IMR-90 (cell line): ENCODE results near the gene LY86. TPM values are rescaled to one million over a fixed set of nuclear protein-coding genes. Genes with fewer than 3 reads are reported as not detected.

ENCODE experiments used
- ATAC-seq: fragments of 200-7000 bp; cut with Tn5 transposase; 2 replicates; pipeline ENCODE4 v1.9.1; 2020; ENCODE audit warnings: low read depth, mild to moderate bottlenecking, moderate library complexity
- BruUV-seq: library from RNA; stranded (reverse); fragments of 400-500 nt; replicated peaks from 2 replicates; lab custom pipeline; 2021; lab: Mats Ljungman, UMichigan
- CTCF ChIA-PET: fragments of 300-600 bp; formaldehyde crosslinking; extraction: SDS; loops from one replicate; lab custom pipeline; 2021; ENCODE audit warnings: antibody characterized with exemption; lab: Yijun Ruan, JAX
- POLR2A ChIA-PET: fragments of 300-600 bp; sonication (Branson Sonifier 250); formaldehyde crosslinking; loops from one replicate; lab custom pipeline; 2022; ENCODE audit warnings: antibody characterized with exemption; ENCODE audit not compliant: unreplicated experiment; lab: Charles Lee
- DNase-seq: peaks from one replicate; pipeline ENCODE4 v3.0.0; 2013
- H2AFZ ChIP-seq: replicated peaks from 2 replicates; pipeline ENCODE3; 2013; ENCODE audit warnings: low read length, mild to moderate bottlenecking; ENCODE audit not compliant: poor library complexity
- H2AK5ac ChIP-seq: 2 replicates; pipeline ENCODE4 v1.6.1; 2013; ENCODE audit warnings: low read depth, low read length, inconsistent platforms
- H2AK9ac ChIP-seq: replicated peaks from 2 replicates; pipeline ENCODE3; 2013; ENCODE audit warnings: mild to moderate bottlenecking, low read depth, low read length, moderate library complexity; ENCODE audit not compliant: poor library complexity
- H2BK120ac ChIP-seq: 2 replicates; pipeline ENCODE4 v1.6.1; 2013; ENCODE audit warnings: low read depth, low read length, inconsistent platforms
- H2BK15ac ChIP-seq: 3 replicates; pipeline ENCODE4 v1.6.1; 2013; ENCODE audit warnings: low read depth, low read length, inconsistent platforms
- H2BK20ac ChIP-seq: 2 replicates; pipeline ENCODE4 v1.6.1; 2013; ENCODE audit warnings: low read depth, mild to moderate bottlenecking, inconsistent platforms, low read length, moderate library complexity
- H2BK5ac ChIP-seq: 2 replicates; pipeline ENCODE4 v1.6.1; 2013; ENCODE audit warnings: mild to moderate bottlenecking, low read depth, low read length, inconsistent platforms; ENCODE audit not compliant: poor library complexity, severe bottlenecking
- H3K14ac ChIP-seq: replicated peaks from 2 replicates; pipeline ENCODE4 v1.6.1; 2013; ENCODE audit warnings: low read depth, low read length, inconsistent platforms
- H3K18ac ChIP-seq: 2 replicates; pipeline ENCODE4 v1.6.1; 2013; ENCODE audit warnings: low read depth, low read length, control low read depth
- H3K23ac ChIP-seq: 2 replicates; pipeline ENCODE4 v1.6.1; 2013; ENCODE audit warnings: low read depth, low read length, inconsistent platforms
- H3K27ac ChIP-seq: 2 replicates; pipeline ENCODE4 v1.5.1; 2013; ENCODE audit warnings: mild to moderate bottlenecking, control low read depth, low read length; ENCODE audit not compliant: insufficient read depth
- H3K27me3 ChIP-seq: 2 replicates; pipeline ENCODE4 v1.6.1; 2013; ENCODE audit warnings: low read length; ENCODE audit not compliant: control insufficient read depth, insufficient read depth
- H3K36me3 ChIP-seq: 2 replicates; pipeline ENCODE4 v1.6.1; 2013; ENCODE audit warnings: low read length, mixed read lengths; ENCODE audit not compliant: control insufficient read depth, insufficient read depth
- H3K4ac ChIP-seq: 2 replicates; pipeline ENCODE4 v1.6.1; 2013; ENCODE audit warnings: low read depth, low read length, inconsistent platforms
- H3K4me1 ChIP-seq: 2 replicates; pipeline ENCODE4 v1.6.1; 2013; ENCODE audit warnings: low read length, mixed read lengths; ENCODE audit not compliant: control insufficient read depth, insufficient read depth
- H3K4me2 ChIP-seq: 2 replicates; pipeline ENCODE4 v1.6.1; 2013; ENCODE audit warnings: low read depth, mild to moderate bottlenecking, control low read depth, low read length, moderate library complexity
- H3K4me3 ChIP-seq: 2 replicates; pipeline ENCODE4 v1.5.1; 2013; ENCODE audit warnings: low read depth, mild to moderate bottlenecking, control low read depth, low read length, moderate library complexity; ENCODE audit not compliant: insufficient read depth
- H3K56ac ChIP-seq: 2 replicates; pipeline ENCODE4 v1.6.1; 2013; ENCODE audit warnings: low read length, inconsistent platforms; ENCODE audit not compliant: insufficient read depth; ENCODE audit errors: extremely low read depth
- H3K79me1 ChIP-seq, 2 experiments: 2 replicates each; pipeline ENCODE4 v1.6.1; 2013; ENCODE audit warnings: low read length in 2 of 2, inconsistent platforms in 1 of 2, low read depth in 1 of 2
- H3K9ac ChIP-seq: 2 replicates; pipeline ENCODE4 v1.6.1; 2013; ENCODE audit warnings: low read depth, low read length, control low read depth
- H3K9me1 ChIP-seq: 2 replicates; pipeline ENCODE4 v1.6.1; 2013; ENCODE audit warnings: low read length, inconsistent platforms; ENCODE audit not compliant: insufficient read depth
- H3K9me3 ChIP-seq: 2 replicates; pipeline ENCODE4 v1.6.1; 2013; ENCODE audit warnings: low read length; ENCODE audit not compliant: control insufficient read depth, insufficient read depth
- H4K20me1 ChIP-seq: 2 replicates; pipeline ENCODE4 v1.6.1; 2013; ENCODE audit warnings: low read length, inconsistent platforms; ENCODE audit not compliant: insufficient read depth
- H4K5ac ChIP-seq: 2 replicates; pipeline ENCODE4 v1.6.1; 2013; ENCODE audit warnings: mild to moderate bottlenecking, low read depth, low read length, control low read depth
- H4K8ac ChIP-seq, 2 experiments: 2 replicates each; pipeline ENCODE4 v1.6.1; 2013; ENCODE audit warnings: low read depth in 2 of 2, low read length in 2 of 2, control low read depth in 1 of 2, inconsistent platforms in 1 of 2
- H4K91ac ChIP-seq: 2 replicates; pipeline ENCODE4 v1.6.1; 2013; ENCODE audit warnings: low read depth, low read length, inconsistent platforms; ENCODE audit not compliant: insufficient read depth
- BHLHE40 ChIP-seq: fragments of 150-350 bp; IDR thresholded peaks from 2 replicates; pipeline ENCODE4 v1.6.1; 2016; ENCODE audit warnings: mild to moderate bottlenecking, low read depth, low read length
- CEBPB ChIP-seq: IDR thresholded peaks from 2 replicates; pipeline ENCODE4 v1.6.1; 2012; ENCODE audit warnings: low read depth, low read length, improper control_type of control experiment
- CHD1 ChIP-seq: IDR thresholded peaks from 2 replicates; pipeline ENCODE4 v1.6.1; 2012; ENCODE audit warnings: low read depth, low read length, improper control_type of control experiment
- MAZ ChIP-seq: IDR thresholded peaks from 2 replicates; pipeline ENCODE4 v1.6.1; 2012; ENCODE audit warnings: low read depth, mild to moderate bottlenecking, low read length, improper control_type of control experiment, moderate library complexity, borderline replicate concordance
- POLR2A ChIP-seq: IDR thresholded peaks from 2 replicates; pipeline ENCODE4 v1.6.1; 2012; ENCODE audit warnings: mild to moderate bottlenecking, low read depth, low read length
- RCOR1 ChIP-seq: IDR thresholded peaks from 2 replicates; pipeline ENCODE4 v1.6.1; 2012; ENCODE audit warnings: mild to moderate bottlenecking, low read length, improper control_type of control experiment; ENCODE audit not compliant: insufficient replicate concordance
- RFX5 ChIP-seq: IDR thresholded peaks from 2 replicates; pipeline ENCODE4 v1.8.0; 2012; ENCODE audit warnings: low read depth, mild to moderate bottlenecking, low read length, moderate library complexity
- SMC3 ChIP-seq: fragments of 150-350 bp; IDR thresholded peaks from 2 replicates; pipeline ENCODE4 v1.6.1; 2016; ENCODE audit warnings: low read depth, mild to moderate bottlenecking, antibody characterized with exemption, low read length, moderate library complexity
- WGBS, 2 experiments: methylation state at CpG; one replicate each; pipeline versions ENCODE4 v1.1.5 to v1.1.7; 2013; ENCODE audit warnings: missing lambda C conversion rate in 2 of 2; ENCODE audit not compliant: insufficient read length in 1 of 2; ENCODE audit errors: extremely low coverage in 2 of 2; 5-methylcytosine and 5-hydroxymethylcytosine counted together
- dilution Hi-C: fragments of 300-500 bp; cut with HindIII; formaldehyde crosslinking; loops from one replicate; pipeline ENCODE4 v1.14.3; 2018; ENCODE audit warnings: low sequenced_read_pairs; ENCODE audit not compliant: unreplicated experiment
- in situ Hi-C: fragments of 300-500 bp; cut with MboI; formaldehyde crosslinking; loops from 3 replicates; pipeline ENCODE4 v1.14.3; 2019; ENCODE audit warnings: low sequenced_read_pairs, inconsistent platforms, mixed read lengths
- intact Hi-C: fragments of 100-400 bp; cut with micrococcal nuclease; formaldehyde crosslinking; loops from 2 replicates; pipeline ENCODE4 v1.10.0; 2022
- polyA plus RNA-seq, 3 experiments: library from polyadenylated mRNA; depleted of rRNA; stranded (reverse); fragments of >200 nt; gene quantifications; 2 replicates each; pipeline ENCODE4 v1.2.3, GENCODE V29; 2012; ENCODE audit warnings: low replicate concordance in 1 of 3
- total RNA-seq: library from RNA; depleted of rRNA; stranded (reverse); fragments of >200 nt; gene quantifications from 2 replicates; pipeline ENCODE4 v1.2.3, GENCODE V29; 2012
- TF ChIP-seq, protein P1 (sequence below): fragments of 150-350 bp; IDR thresholded peaks from 2 replicates; pipeline ENCODE4 v1.6.1; 2016; ENCODE audit warnings: low read depth, mild to moderate bottlenecking, low read length, moderate library complexity, borderline replicate concordance
- TF ChIP-seq, protein P2 (sequence below): conservative IDR thresholded peaks from 2 replicates; pipeline ENCODE4 v1.5.1; 2012; ENCODE audit warnings: mild to moderate bottlenecking, low read depth, low read length, improper control_type of control experiment

The LY86 gene
- total and polyA plus RNA-seq, 2 of the 4 experiments (the other 2 are of a cell fraction) = not detected

DNA sequence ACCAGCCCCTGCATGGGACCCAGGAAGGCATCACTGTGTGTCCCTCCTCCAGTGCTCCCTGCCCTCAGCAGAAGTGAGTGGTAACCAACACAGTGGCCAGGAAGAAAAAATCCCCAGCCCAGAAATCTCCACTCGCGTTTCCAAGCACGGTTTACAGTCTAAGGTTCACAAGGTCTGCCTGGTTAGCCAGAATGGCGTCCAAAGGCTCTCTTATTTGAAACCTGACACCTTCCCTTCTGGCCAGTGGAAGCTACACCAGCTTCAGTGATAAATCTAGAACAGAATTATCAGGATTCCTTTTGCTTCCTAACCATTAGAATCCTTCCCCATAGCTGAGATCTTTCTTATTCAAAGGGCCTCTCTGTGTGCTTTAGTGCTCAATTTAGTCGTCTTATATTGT lies 9.2 kb downstream of the LY86 start:
- Histone ChIP-seq H3K9ac (no peak overlapping the region), H3K9me3 (peaks cover 16% of the 10 kb centered on the region), H2AK5ac (no peak overlapping the region), H3K4me2 (no peak overlapping the region), H2AK9ac (no peak overlapping the region), H2BK20ac (no peak overlapping the region), H2AFZ (no peak overlapping the region), H3K9me1 (no peaks in the 10 kb centered on the region), H3K56ac (no peak overlapping the region), H2BK120ac (no peak overlapping the region), H3K27ac (no peak overlapping the region), H4K8ac (no peak overlapping the region), H3K36me3 (no peaks in the 10 kb centered on the region), H3K14ac (no peak overlapping the region), H3K27me3 (no peaks in the 10 kb centered on the region), H3K4me3 (no peak overlapping the region), H4K91ac (no peak overlapping the region), H2BK5ac (no peak overlapping the region), H3K23ac (no peak overlapping the region), H4K5ac (no peak overlapping the region), H4K20me1 (no peaks in the 10 kb centered on the region), H3K4ac (no peak overlapping the region), H3K79me1 (no peaks in the 10 kb centered on the region), H2BK15ac (no peak overlapping the region), H3K4me1 (no peaks in the 10 kb centered on the region), H3K18ac (no peak overlapping the region)
- WGBS, 2 experiments = no CpG with 5 or more reads among the region's 5 CpGs
- POLR2A ChIA-PET = no interaction called here
- intact Hi-C loops (no loop called here), dilution Hi-C loops (no loop called here), in situ Hi-C loops (no loop called here)
- CTCF ChIA-PET = no interaction called here
- DNase-seq = no peak
- no peak for ATAC-seq
- TF ChIP-seq BHLHE40 (no peak), SMC3 (no peak), CHD1 (no peak), POLR2A (no peak), RCOR1 (no peak), RFX5 (no peak), CEBPB (no peak), MAZ (no peak)
- TF ChIP-seq, protein P1, sequence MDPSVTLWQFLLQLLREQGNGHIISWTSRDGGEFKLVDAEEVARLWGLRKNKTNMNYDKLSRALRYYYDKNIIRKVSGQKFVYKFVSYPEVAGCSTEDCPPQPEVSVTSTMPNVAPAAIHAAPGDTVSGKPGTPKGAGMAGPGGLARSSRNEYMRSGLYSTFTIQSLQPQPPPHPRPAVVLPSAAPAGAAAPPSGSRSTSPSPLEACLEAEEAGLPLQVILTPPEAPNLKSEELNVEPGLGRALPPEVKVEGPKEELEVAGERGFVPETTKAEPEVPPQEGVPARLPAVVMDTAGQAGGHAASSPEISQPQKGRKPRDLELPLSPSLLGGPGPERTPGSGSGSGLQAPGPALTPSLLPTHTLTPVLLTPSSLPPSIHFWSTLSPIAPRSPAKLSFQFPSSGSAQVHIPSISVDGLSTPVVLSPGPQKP = no peak
- TF ChIP-seq, protein P2, sequence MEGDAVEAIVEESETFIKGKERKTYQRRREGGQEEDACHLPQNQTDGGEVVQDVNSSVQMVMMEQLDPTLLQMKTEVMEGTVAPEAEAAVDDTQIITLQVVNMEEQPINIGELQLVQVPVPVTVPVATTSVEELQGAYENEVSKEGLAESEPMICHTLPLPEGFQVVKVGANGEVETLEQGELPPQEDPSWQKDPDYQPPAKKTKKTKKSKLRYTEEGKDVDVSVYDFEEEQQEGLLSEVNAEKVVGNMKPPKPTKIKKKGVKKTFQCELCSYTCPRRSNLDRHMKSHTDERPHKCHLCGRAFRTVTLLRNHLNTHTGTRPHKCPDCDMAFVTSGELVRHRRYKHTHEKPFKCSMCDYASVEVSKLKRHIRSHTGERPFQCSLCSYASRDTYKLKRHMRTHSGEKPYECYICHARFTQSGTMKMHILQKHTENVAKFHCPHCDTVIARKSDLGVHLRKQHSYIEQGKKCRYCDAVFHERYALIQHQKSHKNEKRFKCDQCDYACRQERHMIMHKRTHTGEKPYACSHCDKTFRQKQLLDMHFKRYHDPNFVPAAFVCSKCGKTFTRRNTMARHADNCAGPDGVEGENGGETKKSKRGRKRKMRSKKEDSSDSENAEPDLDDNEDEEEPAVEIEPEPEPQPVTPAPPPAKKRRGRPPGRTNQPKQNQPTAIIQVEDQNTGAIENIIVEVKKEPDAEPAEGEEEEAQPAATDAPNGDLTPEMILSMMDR = no peak
- BruUV-seq = no TSS peak
